Chondrocyte (in vitro differentiated cells): ENCODE data around the gene ELMO2. TPM values are rescaled to one million over a fixed set of nuclear protein-coding genes. Genes with fewer than 3 reads are reported as not detected.
A peak's percentile ranks its signal among the peaks of the same experiment; 100 is the strongest.

Source experiments
- DNase-seq: peaks from one replicate; pipeline ENCODE4 v3.0.0; 2021; ENCODE audit warnings: mixed read lengths, low spot score
- H3K27ac Mint-ChIP-seq: one replicate; pipeline ENCODE4 v1.8.0; 2021; ENCODE audit warnings: mild to moderate bottlenecking, moderate library complexity, mixed read lengths; ENCODE audit not compliant: unreplicated experiment
- H3K27me3 Mint-ChIP-seq: 2 replicates; pipeline ENCODE4 v1.8.0; 2021; ENCODE audit warnings: low read depth, mixed read lengths
- H3K36me3 Mint-ChIP-seq: 2 replicates; pipeline ENCODE4 v1.8.0; 2021; ENCODE audit warnings: low read depth, mixed read lengths
- H3K4me1 Mint-ChIP-seq: 2 replicates; pipeline ENCODE4 v1.8.0; 2021; ENCODE audit warnings: low read depth, mild to moderate bottlenecking, mixed read lengths
- H3K4me3 Mint-ChIP-seq: one replicate; pipeline ENCODE4 v1.8.0; 2021; ENCODE audit warnings: mild to moderate bottlenecking, moderate library complexity, mixed read lengths; ENCODE audit not compliant: unreplicated experiment
- H3K9me3 Mint-ChIP-seq: 2 replicates; pipeline ENCODE4 v1.8.0; 2021; ENCODE audit warnings: low read depth, mixed read lengths
- total RNA-seq: library from RNA; stranded (reverse); gene quantifications from 3 replicates; pipeline ENCODE4 v1.2.1, GENCODE V29; 2021
- TF ChIP-seq, protein P1 (sequence below): fragments of 200-600 bp; sonication (generic); IDR thresholded peaks from 2 replicates; pipeline ENCODE4 v1.5.0; 2021; ENCODE audit warnings: antibody characterized with exemption, mild to moderate bottlenecking, moderate library complexity

Gene ELMO2
- total RNA-seq, 1 donor from 2014 or later = 52.9 TPM

DNA sequence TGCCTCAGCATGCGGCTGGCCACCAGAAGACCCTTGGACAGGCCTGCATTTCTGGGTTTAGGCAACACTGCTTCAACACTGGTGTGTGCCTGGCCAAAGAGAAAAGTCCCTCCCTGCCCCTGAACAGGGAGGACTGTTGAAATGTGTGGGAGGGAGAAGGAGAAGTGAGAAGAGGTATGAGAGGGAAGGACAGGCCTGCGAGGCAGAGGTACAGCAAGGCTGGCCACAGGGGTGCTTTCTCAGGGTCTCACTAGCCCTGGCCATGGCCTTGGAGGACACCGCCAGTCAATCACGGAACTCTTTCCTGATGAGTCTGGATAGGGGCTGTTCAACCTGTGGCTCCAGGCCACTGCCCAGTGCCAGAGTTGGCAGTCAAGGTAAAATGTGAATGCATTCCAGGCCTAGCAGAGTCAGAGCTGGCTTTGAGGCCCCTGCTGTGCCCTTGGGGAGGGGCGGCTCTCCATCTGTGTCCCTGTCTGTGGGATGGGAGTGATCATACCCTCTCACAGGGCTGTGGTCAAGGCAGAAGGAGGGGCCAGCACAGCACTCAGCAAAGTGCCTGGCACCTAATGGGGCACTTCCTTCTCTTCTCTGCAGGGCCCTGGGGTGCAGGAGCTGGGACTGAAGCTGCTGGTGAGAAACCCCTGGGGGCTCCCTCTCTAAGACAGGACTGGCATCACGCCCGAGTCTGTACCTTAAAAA is 54.9 kb downstream of the ELMO2 start:
- Mint-ChIP-seq H3K27ac (peak overlapping the region; percentile 94), H3K4me1 (peaks cover 20% of the 10 kb centered on the region), H3K27me3 (no peaks in the 10 kb centered on the region), H3K36me3 (peaks cover 2% of the 10 kb centered on the region), H3K9me3 (no peaks in the 10 kb centered on the region), H3K4me3 (no peak overlapping the region)
- TF ChIP-seq, protein P1, sequence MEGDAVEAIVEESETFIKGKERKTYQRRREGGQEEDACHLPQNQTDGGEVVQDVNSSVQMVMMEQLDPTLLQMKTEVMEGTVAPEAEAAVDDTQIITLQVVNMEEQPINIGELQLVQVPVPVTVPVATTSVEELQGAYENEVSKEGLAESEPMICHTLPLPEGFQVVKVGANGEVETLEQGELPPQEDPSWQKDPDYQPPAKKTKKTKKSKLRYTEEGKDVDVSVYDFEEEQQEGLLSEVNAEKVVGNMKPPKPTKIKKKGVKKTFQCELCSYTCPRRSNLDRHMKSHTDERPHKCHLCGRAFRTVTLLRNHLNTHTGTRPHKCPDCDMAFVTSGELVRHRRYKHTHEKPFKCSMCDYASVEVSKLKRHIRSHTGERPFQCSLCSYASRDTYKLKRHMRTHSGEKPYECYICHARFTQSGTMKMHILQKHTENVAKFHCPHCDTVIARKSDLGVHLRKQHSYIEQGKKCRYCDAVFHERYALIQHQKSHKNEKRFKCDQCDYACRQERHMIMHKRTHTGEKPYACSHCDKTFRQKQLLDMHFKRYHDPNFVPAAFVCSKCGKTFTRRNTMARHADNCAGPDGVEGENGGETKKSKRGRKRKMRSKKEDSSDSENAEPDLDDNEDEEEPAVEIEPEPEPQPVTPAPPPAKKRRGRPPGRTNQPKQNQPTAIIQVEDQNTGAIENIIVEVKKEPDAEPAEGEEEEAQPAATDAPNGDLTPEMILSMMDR = no peak
- no peak for DNase-seq

DNA sequence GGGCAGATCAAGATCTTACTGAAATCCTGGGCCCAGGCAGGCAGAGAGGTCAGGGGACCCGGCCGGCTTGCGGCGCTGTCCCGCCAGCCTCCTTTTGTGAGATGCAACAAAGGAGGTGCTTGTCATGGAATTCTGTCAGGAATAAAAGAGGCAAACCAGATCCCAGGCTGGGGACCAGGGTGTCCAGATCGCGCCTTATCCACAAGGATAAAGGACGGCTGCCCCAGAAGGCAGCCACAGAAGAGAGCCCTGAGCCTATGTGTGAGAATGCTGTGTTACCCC is 55.5 kb downstream of the ELMO2 start:
- H3K4me3 Mint-ChIP-seq = no peak overlapping the region
- TF ChIP-seq, protein P1 = no peak
- peaks cover 3% of the 10 kb centered on the region for H3K36me3 Mint-ChIP-seq
- no peaks in the 10 kb centered on the region for H3K9me3 Mint-ChIP-seq
- peak overlapping the region; percentile 94 for H3K27ac Mint-ChIP-seq
- peaks cover 20% of the 10 kb centered on the region for H3K4me1 Mint-ChIP-seq
- peaks cover 1% of the 10 kb centered on the region for H3K27me3 Mint-ChIP-seq
- DNase-seq = no peak

DNA sequence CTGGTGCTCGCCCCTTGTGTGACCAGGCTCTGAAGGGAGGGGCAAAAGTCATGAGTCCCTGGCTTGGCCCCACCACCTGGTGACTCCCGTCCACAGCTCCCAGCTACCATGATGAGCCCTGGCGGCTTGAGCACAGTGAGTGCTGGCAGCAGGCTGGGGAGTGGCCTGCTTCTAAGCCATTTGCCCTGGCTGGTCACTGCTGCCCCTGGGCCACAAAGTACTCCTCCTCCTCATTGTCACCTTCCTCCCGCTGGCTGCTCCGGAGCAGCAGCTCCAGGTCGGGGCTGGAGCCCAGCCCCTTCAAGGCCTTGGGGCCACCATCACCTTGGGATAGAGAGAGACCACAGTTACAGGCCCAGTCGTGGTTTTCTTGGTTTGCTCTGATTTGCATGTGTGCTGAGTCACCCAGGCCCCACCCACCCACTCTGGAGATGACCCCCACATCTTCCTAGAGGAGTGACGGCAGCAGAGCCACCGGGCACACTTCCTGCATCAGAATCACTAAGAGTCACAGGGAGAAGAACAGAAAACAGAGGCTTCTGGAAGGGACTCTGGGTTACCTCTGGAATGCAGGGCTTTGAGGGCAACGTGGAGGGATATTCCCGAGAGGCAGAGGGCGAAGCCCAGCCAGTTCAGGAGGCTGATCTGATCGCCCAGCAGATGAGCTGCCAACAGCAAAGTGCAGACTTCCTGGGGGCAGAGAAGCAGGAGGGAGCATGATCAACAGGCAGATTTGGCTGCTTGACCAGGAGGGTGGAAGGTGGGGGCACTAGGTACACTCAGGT is 56.0 kb downstream of the ELMO2 start:
- TF ChIP-seq, protein P1 = no peak
- Mint-ChIP-seq H3K27ac (peak overlapping the region; percentile 94), H3K36me3 (peaks cover 4% of the 10 kb centered on the region), H3K27me3 (peaks cover 5% of the 10 kb centered on the region), H3K9me3 (no peaks in the 10 kb centered on the region), H3K4me1 (peaks cover 20% of the 10 kb centered on the region), H3K4me3 (no peak overlapping the region)
- DNase-seq = no peak

DNA sequence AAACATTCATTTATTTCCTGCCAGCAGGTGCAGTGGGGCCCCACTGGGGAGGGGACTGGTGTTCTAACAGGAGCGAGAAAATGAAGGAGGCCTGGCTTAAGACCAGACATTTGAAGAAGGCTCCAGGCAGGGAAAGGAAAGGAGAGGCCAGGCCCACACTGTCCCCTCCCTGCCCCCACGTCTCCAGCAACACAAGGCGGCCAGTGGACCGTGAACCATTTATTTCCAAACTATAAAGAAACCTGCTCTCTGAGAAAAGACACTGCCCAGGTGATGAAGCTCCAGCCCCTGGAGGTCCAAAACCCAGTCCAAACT is 56.7 kb downstream of the ELMO2 start:
- H3K36me3 Mint-ChIP-seq = peaks cover 4% of the 10 kb centered on the region
- no peak overlapping the region for H3K4me3 Mint-ChIP-seq
- H3K4me1 Mint-ChIP-seq = peaks cover 20% of the 10 kb centered on the region
- H3K27me3 Mint-ChIP-seq = peaks cover 12% of the 10 kb centered on the region
- TF ChIP-seq, protein P1 = no peak
- no peak overlapping the region for H3K27ac Mint-ChIP-seq
- DNase-seq = no peak
- no peaks in the 10 kb centered on the region for H3K9me3 Mint-ChIP-seq

DNA sequence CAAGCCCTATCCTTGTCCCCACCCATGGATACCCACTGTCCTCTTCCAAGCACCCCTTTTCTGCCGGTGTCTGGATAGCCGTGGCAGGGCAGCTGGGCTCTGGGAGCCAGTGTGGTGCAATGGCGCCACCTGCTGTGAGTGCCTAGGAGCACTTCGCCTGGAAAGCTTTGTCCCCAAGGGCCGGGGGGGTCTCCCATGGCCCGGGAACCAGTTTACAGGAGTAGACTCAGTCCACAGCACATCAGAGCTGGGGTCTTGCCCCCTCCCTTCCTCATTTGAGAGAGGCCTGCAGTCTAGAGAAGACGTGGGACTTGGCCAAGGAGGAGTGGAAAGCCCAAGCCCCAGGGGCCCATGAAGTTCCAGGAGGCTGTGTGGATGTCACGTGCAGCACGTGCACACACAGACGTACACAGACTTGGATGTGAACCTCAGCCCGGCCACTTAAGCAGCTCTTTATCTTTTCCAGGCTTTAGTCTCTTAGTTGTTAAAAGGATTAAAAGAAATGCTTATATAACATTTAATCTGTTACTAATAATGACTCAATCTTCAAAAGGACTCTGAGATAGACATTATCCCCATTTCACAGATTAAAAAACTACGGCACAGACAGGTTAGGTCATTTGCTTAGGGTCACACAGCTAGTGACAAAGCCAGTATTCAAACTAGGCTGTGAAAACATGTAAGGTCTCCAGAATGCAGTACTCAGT is 57.2 kb downstream of the ELMO2 start:
- Mint-ChIP-seq H3K36me3 (peaks cover 2% of the 10 kb centered on the region), H3K4me1 (peaks cover 20% of the 10 kb centered on the region), H3K27me3 (peaks cover 17% of the 10 kb centered on the region), H3K27ac (no peak overlapping the region), H3K9me3 (no peaks in the 10 kb centered on the region), H3K4me3 (no peak overlapping the region)
- no peak for DNase-seq
- TF ChIP-seq, protein P1 = peak; percentile 81
